SK-N-SH treated with all-trans-retinoic acid at 6 μM for 48 hours (cell line): ENCODE data around the gene ENSA.
"Not testable (repeated sequence)": the region's sequence is repeated elsewhere in the genome, so short reads cannot be mapped to it uniquely, and the experiment has no call there.

Source experiments
- ATAC-seq: fragments of 200-7000 bp; cut with Tn5 transposase; 3 replicates; pipeline ENCODE4 v1.9.1; 2020; ENCODE audit warnings: mild to moderate bottlenecking, moderate library complexity
- BACH2 ChIP-seq: fragments of 250-450 bp; sonication (Bioruptor Pico); IDR thresholded peaks from 2 replicates; pipeline ENCODE4 v1.9.0; 2021; ENCODE audit warnings: mild to moderate bottlenecking, borderline replicate concordance
- CREB5 ChIP-seq: fragments of 250-450 bp; sonication (Bioruptor Pico); IDR thresholded peaks from 2 replicates; pipeline ENCODE4 v1.5.1; 2020; ENCODE audit warnings: low read depth, mild to moderate bottlenecking, moderate library complexity
- CSDC2 ChIP-seq: fragments of 250-450 bp; sonication (Bioruptor Pico); IDR thresholded peaks from 2 replicates; pipeline ENCODE4 v1.5.0; 2020; ENCODE audit warnings: mild to moderate bottlenecking, moderate library complexity
- ESRRG ChIP-seq: fragments of 250-450 bp; sonication (Bioruptor Pico); IDR thresholded peaks from 2 replicates; pipeline ENCODE4 v1.6.1; 2021; ENCODE audit warnings: mild to moderate bottlenecking
- GLIS3 ChIP-seq: fragments of 250-450 bp; sonication (Bioruptor Pico); IDR thresholded peaks from 2 replicates; pipeline ENCODE4 v1.5.0; 2020; ENCODE audit warnings: mild to moderate bottlenecking, moderate library complexity
- ISL1 ChIP-seq: fragments of 250-450 bp; sonication (Bioruptor Pico); IDR thresholded peaks from 2 replicates; pipeline ENCODE4 v2.1.2; 2022; ENCODE audit warnings: mild to moderate bottlenecking, moderate library complexity
- OSR1 ChIP-seq: fragments of 250-450 bp; sonication (Bioruptor Pico); IDR thresholded peaks from 2 replicates; pipeline ENCODE4 v1.8.0; 2022; ENCODE audit warnings: moderate library complexity, mild to moderate bottlenecking, inconsistent platforms
- PATZ1 ChIP-seq: fragments of 250-450 bp; sonication (Bioruptor Pico); IDR thresholded peaks from 2 replicates; pipeline ENCODE4 v1.8.0; 2020; ENCODE audit warnings: mild to moderate bottlenecking, moderate library complexity, borderline replicate concordance
- POU6F1 ChIP-seq: fragments of 250-450 bp; sonication (Bioruptor Pico); IDR thresholded peaks from 2 replicates; pipeline ENCODE4 v1.8.0; 2021; ENCODE audit warnings: low read depth, mild to moderate bottlenecking, moderate library complexity, borderline replicate concordance
- PPARA ChIP-seq: fragments of 250-450 bp; sonication (Bioruptor Pico); IDR thresholded peaks from 2 replicates; pipeline ENCODE4 v1.5.0; 2020; ENCODE audit warnings: mild to moderate bottlenecking, borderline replicate concordance
- TCF4 ChIP-seq: fragments of 250-450 bp; sonication (Bioruptor Pico); IDR thresholded peaks from 2 replicates; pipeline ENCODE4 v1.8.0; 2021; ENCODE audit warnings: mild to moderate bottlenecking, moderate library complexity, borderline replicate concordance
- TOX ChIP-seq: fragments of 250-450 bp; sonication (Bioruptor Pico); IDR thresholded peaks from 2 replicates; pipeline ENCODE4 v1.8.0; 2021; ENCODE audit warnings: mild to moderate bottlenecking, moderate library complexity, borderline replicate concordance
- TSHZ2 ChIP-seq: fragments of 250-450 bp; sonication (Bioruptor Pico); IDR thresholded peaks from 2 replicates; pipeline ENCODE4 v1.5.0; 2020; ENCODE audit warnings: mild to moderate bottlenecking, moderate library complexity
- ZC3H10 ChIP-seq: fragments of 250-450 bp; sonication (Bioruptor Pico); IDR thresholded peaks from 2 replicates; pipeline ENCODE4 v1.5.1; 2021; ENCODE audit warnings: mild to moderate bottlenecking, moderate library complexity
- ZFP30 ChIP-seq: fragments of 450-650 bp; formaldehyde crosslinking; IDR thresholded peaks from 2 replicates; pipeline ENCODE4 v1.5.0; 2022; ENCODE audit warnings: mild to moderate bottlenecking, moderate library complexity
- ZNF565 ChIP-seq: fragments of 450-650 bp; formaldehyde crosslinking; conservative IDR thresholded peaks from 2 replicates; pipeline ENCODE4 v1.5.0; 2020; ENCODE audit warnings: low read depth, mild to moderate bottlenecking, moderate library complexity
- ZNF70 ChIP-seq: fragments of 450-650 bp; formaldehyde crosslinking; IDR thresholded peaks from 2 replicates; pipeline ENCODE4 v1.5.0; 2020; ENCODE audit warnings: mild to moderate bottlenecking, moderate library complexity
- ZNF8 ChIP-seq: fragments of 450-650 bp; formaldehyde crosslinking; IDR thresholded peaks from 2 replicates; pipeline ENCODE4 v1.5.0; 2020; ENCODE audit warnings: mild to moderate bottlenecking, moderate library complexity

ENSA gene

GRCh38 chr1:150627826-150628410 is 1.5 kb downstream of the ENSA start:
- ATAC-seq = no peak

GRCh38 chr1:150626150-150626549 is 3.3 kb downstream of the ENSA start:
- TF ChIP-seq ISL1 (CRISPR knock-in tag) (no peak), TCF4 (CRISPR knock-in tag) (no peak), CREB5 (no peak), ESRRG (CRISPR knock-in tag) (no peak), ZC3H10 (no peak)
- TF ChIP-seq, all 23 proteins: peak for 0
- no peak for ATAC-seq

More at GRCh38 chr1:150627826-150628410, 1.5 kb downstream of the ENSA start:
- TF ChIP-seq PPARA (CRISPR knock-in tag) (no peak), TSHZ2 (CRISPR knock-in tag) (no peak), POU6F1 (CRISPR knock-in tag) (no peak), GLIS3 (CRISPR knock-in tag) (no peak), ZC3H10 (no peak), ZNF8 (CRISPR knock-in tag) (no peak), CREB5 (no peak), CSDC2 (CRISPR knock-in tag) (no peak), ISL1 (CRISPR knock-in tag) (no peak), BACH2 (CRISPR knock-in tag) (no peak), PATZ1 (CRISPR knock-in tag) (no peak), OSR1 (no peak), ZNF70 (CRISPR knock-in tag) (no peak), TOX (CRISPR knock-in tag) (no peak), ZFP30 (CRISPR knock-in tag) (no peak), ZNF565 (CRISPR knock-in tag) (no peak)

GRCh38 chr1:150624546-150624945 is 4.9 kb downstream of the ENSA start:
- ATAC-seq = not testable (repeated sequence)

- not testable (repeated sequence) for ATAC-seq
These were observed 5.3 kb downstream of the ENSA start for GRCh38 chr1:150624134-150624533.
